Endothelial cell of umbilical vein (primary cell): ENCODE measurements around the gene TIMM9. TPM values are rescaled to one million over a fixed set of nuclear protein-coding genes. Genes with fewer than 3 reads are reported as not detected.

Experiments
- BruUV-seq: library from RNA; stranded (reverse); fragments of 400-500 nt; replicated peaks from 2 replicates; lab custom pipeline; 2021; lab: Mats Ljungman, UMichigan
- CTCF ChIA-PET: fragments of 300-600, 350-600 bp; sonication (Branson Sonifier 250); formaldehyde crosslinking; loops from one replicate; lab custom pipeline; 2021; ENCODE audit warnings: antibody characterized with exemption, inconsistent platforms; lab: Charles Lee
- POLR2A ChIA-PET: fragments of 300-600, 350-600 bp; sonication (Branson Sonifier 250); formaldehyde crosslinking; loops from one replicate; lab custom pipeline; 2021; ENCODE audit warnings: antibody characterized with exemption, inconsistent platforms; lab: Charles Lee
- DNase-seq: peaks from one replicate; pipeline ENCODE4 v3.0.0-alpha.2; 2011; ENCODE audit warnings: low read depth, low spot score
- FAIRE-seq: peaks from 2 replicates; lab custom pipeline; 2011; peaks lifted over from hg19 to GRCh38; lab: Jason Lieb, UNC
- H2AFZ ChIP-seq: 2 replicates; pipeline ENCODE4 v1.6.0; 2012; ENCODE audit warnings: low read depth, low read length, control low read depth, inconsistent platforms
- H3K27ac ChIP-seq: 2 replicates; pipeline ENCODE4 v1.5.1; 2011; ENCODE audit warnings: low read depth, mild to moderate bottlenecking, control low read depth, low read length, moderate library complexity; ENCODE audit not compliant: insufficient read depth
- H3K27me3 ChIP-seq, 2 experiments: 2 replicates each; pipeline versions ENCODE4 v1.6.0 to v1.6.1; 2011; ENCODE audit warnings: low read length in 2 of 2, mixed read lengths in 1 of 2; ENCODE audit not compliant: control insufficient read depth in 2 of 2, insufficient read depth in 2 of 2
- H3K36me3 ChIP-seq, 2 experiments: 2 replicates in 1 of 2; 3 replicates in 1 of 2; pipeline ENCODE4 v1.5.1; 2011; ENCODE audit warnings: low read length in 2 of 2, mild to moderate bottlenecking in 1 of 2, moderate library complexity in 1 of 2; ENCODE audit not compliant: control insufficient read depth in 2 of 2, insufficient read depth in 2 of 2; ENCODE audit errors: extremely low read depth in 1 of 2
- H3K4me1 ChIP-seq: 3 replicates; pipeline ENCODE4 v1.5.1; 2011; ENCODE audit warnings: mild to moderate bottlenecking, low read length; ENCODE audit not compliant: control insufficient read depth, insufficient read depth; ENCODE audit errors: extremely low read depth
- H3K4me2 ChIP-seq: 2 replicates; pipeline ENCODE4 v1.6.1; 2011; ENCODE audit warnings: low read length, control low read depth, mixed read lengths; ENCODE audit not compliant: insufficient read depth
- H3K4me3 ChIP-seq, 3 experiments: fragments of 200-600 bp in 1 of 3; sonication (generic), shearing (Covaris generic) in 1 of 3; replicated peaks in 1 of 3; 2 replicates each; pipeline ENCODE4 v1.5.1; 2011 to 2016; ENCODE audit warnings: control low read depth in 3 of 3, low read length in 3 of 3, mild to moderate bottlenecking in 2 of 3, inconsistent platforms in 1 of 3, low read depth in 1 of 3, moderate library complexity in 1 of 3; ENCODE audit not compliant: insufficient read depth in 1 of 3
- H3K79me2 ChIP-seq: 2 replicates; pipeline ENCODE4 v1.6.0; 2012; ENCODE audit warnings: low read length, inconsistent platforms; ENCODE audit not compliant: control insufficient read depth, insufficient read depth
- H3K9ac ChIP-seq: replicated peaks from 2 replicates; pipeline ENCODE3; 2011; ENCODE audit warnings: low read length, control low read depth; ENCODE audit not compliant: insufficient read depth; ENCODE audit errors: extremely low read depth
- H3K9me1 ChIP-seq: replicated peaks from 3 replicates; pipeline ENCODE4 v1.6.0; 2011; ENCODE audit warnings: mild to moderate bottlenecking, low read length; ENCODE audit not compliant: control insufficient read depth, insufficient read depth; ENCODE audit errors: extremely low read depth
- H3K9me3 ChIP-seq: replicated peaks from 2 replicates; pipeline ENCODE4 v1.5.1; 2012; ENCODE audit warnings: low read length, inconsistent platforms; ENCODE audit not compliant: control insufficient read depth, insufficient read depth
- H4K20me1 ChIP-seq: replicated peaks from 2 replicates; pipeline ENCODE3; 2011; ENCODE audit warnings: mild to moderate bottlenecking, low read length; ENCODE audit not compliant: control insufficient read depth, insufficient read depth; ENCODE audit errors: extremely low read depth
- EZH2 ChIP-seq: IDR thresholded peaks from 2 replicates; pipeline ENCODE4 v1.6.1; 2012; ENCODE audit warnings: borderline replicate concordance, low read depth, mild to moderate bottlenecking, moderate library complexity, low read length, inconsistent platforms; ENCODE audit not compliant: severe bottlenecking
- FOS ChIP-seq: IDR thresholded peaks from 2 replicates; pipeline ENCODE4 v1.6.1; 2011; ENCODE audit warnings: mild to moderate bottlenecking, low read length, moderate library complexity, borderline replicate concordance; ENCODE audit not compliant: insufficient read depth
- GATA2 ChIP-seq: IDR thresholded peaks from 2 replicates; pipeline ENCODE4 v1.7.0; 2011; ENCODE audit warnings: low read depth, mild to moderate bottlenecking, moderate library complexity, mixed read lengths, low read length; ENCODE audit not compliant: insufficient read length, insufficient read depth
- JUN ChIP-seq: IDR thresholded peaks from 2 replicates; pipeline ENCODE4 v1.6.1; 2011; ENCODE audit warnings: borderline replicate concordance, low read depth; ENCODE audit not compliant: insufficient read length, insufficient read depth
- MAX ChIP-seq: IDR thresholded peaks from 2 replicates; pipeline ENCODE4 v1.6.1; 2011; ENCODE audit not compliant: insufficient read depth, insufficient read length
- MYC ChIP-seq: IDR thresholded peaks from one replicate; pipeline ENCODE4 v1.6.1; 2011; ENCODE audit warnings: mild to moderate bottlenecking, low read depth, low read length
- POLR2A ChIP-seq: IDR thresholded peaks from 2 replicates; pipeline ENCODE4 v1.6.1; 2012; ENCODE audit warnings: low read depth, mild to moderate bottlenecking, control low read depth, low read length
- POLR2AphosphoS5 ChIP-seq: IDR thresholded peaks from 2 replicates; pipeline ENCODE4 v1.6.1; 2012; ENCODE audit warnings: low read depth, mild to moderate bottlenecking, control low read depth, low read length, moderate library complexity; ENCODE audit not compliant: insufficient read depth
- dilution Hi-C: fragments of 300-500 bp; cut with MboI; formaldehyde crosslinking; loops from one replicate; pipeline ENCODE4 v1.15.0; 2019; ENCODE audit warnings: low sequenced_read_pairs; ENCODE audit not compliant: extremely low pct_ligation_motif_present
- intact Hi-C: fragments of 100-400 bp; cut with micrococcal nuclease; formaldehyde crosslinking; loops from one replicate; pipeline ENCODE4 v1.10.0; 2022
- polyA plus RNA-seq, 4 experiments: library from polyadenylated mRNA; depleted of rRNA in 3 of 4; stranded (reverse) in 3 of 4; unstranded in 1 of 4; fragments of >200 nt; gene quantifications; 2 replicates each; pipeline versions ENCODE4 v1.2.1 to v1.2.3, GENCODE V29; 2011 to 2012; ENCODE audit warnings: missing spikeins in 1 of 4
- total RNA-seq: library from RNA; stranded (reverse); gene quantifications from 2 replicates; pipeline ENCODE4 v1.2.3, GENCODE V29; 2021
- TF ChIP-seq, protein P1 (sequence below), 2 donors: IDR thresholded peaks; 1 replicate in 1 of 2; 2 replicates in 1 of 2; pipeline ENCODE4 v1.5.1; 2011; ENCODE audit warnings: low read length in 2 of 2, mild to moderate bottlenecking in 2 of 2, moderate library complexity in 2 of 2, control low read depth in 1 of 2, inconsistent platforms in 1 of 2, low read depth in 1 of 2; ENCODE audit not compliant: insufficient read depth in 1 of 2; ENCODE audit errors: extremely low read depth in 1 of 2

The TIMM9 gene
- total and polyA plus RNA-seq, 2 donors (not counting 3 experiments of a cell fraction or from before 2014, with no cell fraction given): 20.2 to 38.0 TPM

DNA sequence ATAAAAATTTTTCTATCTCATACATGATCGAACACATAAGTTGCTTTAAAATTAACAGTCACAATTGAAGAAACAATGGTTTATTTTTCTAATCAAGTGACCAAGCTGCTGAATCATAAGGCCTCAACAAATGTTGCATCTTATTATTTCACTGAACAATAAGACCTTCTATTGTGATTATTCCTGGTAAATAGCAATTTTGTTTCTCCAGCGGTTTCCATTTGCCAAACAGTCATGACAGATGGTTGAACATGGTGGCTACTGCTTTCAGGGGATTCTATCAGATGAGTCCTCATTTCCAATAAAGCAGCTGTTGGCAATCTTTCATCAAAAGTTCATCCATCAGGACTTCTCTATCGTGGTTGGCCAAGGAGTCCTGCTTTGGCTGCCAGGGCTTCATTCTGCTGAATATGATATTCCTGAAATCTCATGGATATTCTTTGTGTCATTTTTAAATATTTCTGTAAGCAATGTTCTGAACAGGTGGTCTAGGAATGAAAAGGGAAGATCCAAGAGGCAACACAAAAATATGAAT lies 18.6 kb downstream of the TIMM9 start:
- Histone ChIP-seq H3K27ac (no peak overlapping the region), H2AFZ (no peak overlapping the region), H3K9ac (no peak overlapping the region), H3K9me3 (no peaks in the 10 kb centered on the region), H4K20me1 (no peaks in the 10 kb centered on the region), H3K4me3 (no peak overlapping the region), H3K4me1 (no peaks in the 10 kb centered on the region), H3K36me3 (peaks cover 5 to 10% of the 10 kb centered on the region in 2 experiments), H3K79me2 (peaks cover 4% of the 10 kb centered on the region), H3K9me1 (no peaks in the 10 kb centered on the region), H3K27me3 (no peaks in the 10 kb centered on the region), H3K4me2 (no peak overlapping the region)
- dilution Hi-C loops (no loop called here), intact Hi-C loops (no loop called here)
- TF ChIP-seq MAX (no peak), GATA2 (no peak), EZH2 (no peak), FOS (no peak), MYC (no peak), POLR2A (no peak), JUN (no peak), POLR2AphosphoS5 (no peak)
- TF ChIP-seq, protein P1, sequence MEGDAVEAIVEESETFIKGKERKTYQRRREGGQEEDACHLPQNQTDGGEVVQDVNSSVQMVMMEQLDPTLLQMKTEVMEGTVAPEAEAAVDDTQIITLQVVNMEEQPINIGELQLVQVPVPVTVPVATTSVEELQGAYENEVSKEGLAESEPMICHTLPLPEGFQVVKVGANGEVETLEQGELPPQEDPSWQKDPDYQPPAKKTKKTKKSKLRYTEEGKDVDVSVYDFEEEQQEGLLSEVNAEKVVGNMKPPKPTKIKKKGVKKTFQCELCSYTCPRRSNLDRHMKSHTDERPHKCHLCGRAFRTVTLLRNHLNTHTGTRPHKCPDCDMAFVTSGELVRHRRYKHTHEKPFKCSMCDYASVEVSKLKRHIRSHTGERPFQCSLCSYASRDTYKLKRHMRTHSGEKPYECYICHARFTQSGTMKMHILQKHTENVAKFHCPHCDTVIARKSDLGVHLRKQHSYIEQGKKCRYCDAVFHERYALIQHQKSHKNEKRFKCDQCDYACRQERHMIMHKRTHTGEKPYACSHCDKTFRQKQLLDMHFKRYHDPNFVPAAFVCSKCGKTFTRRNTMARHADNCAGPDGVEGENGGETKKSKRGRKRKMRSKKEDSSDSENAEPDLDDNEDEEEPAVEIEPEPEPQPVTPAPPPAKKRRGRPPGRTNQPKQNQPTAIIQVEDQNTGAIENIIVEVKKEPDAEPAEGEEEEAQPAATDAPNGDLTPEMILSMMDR (IDR thresholded peaks at IDR 0.05; ENCODE audit: extremely low read depth in 1 of 2, insufficient read depth in 1 of 2, low read depth in 1 of 2, low read length in 2 of 2): no peak
- POLR2A ChIA-PET: no interaction called here
- no peak for DNase-seq
- TSS peak; percentile 31 for BruUV-seq
- no peak for FAIRE-seq
- CTCF ChIA-PET: interaction anchor here (3.1 kb wide), 1 partner anchor 13 kb away, joined by 10 read pairs; the partner anchor contains the start of gene TOMM20L
